IPS-11a (cell line): ENCODE measurements around the gene PRKAB1.
"Not testable (repeated sequence)": the region's sequence is repeated elsewhere in the genome, so short reads cannot be mapped to it uniquely, and the experiment has no call there.

Experiments
- H3K4me3 ChIP-seq: one replicate; pipeline ENCODE4 v1.5.1; 2013; ENCODE audit warnings: low read depth, low read length, control low read depth

Gene PRKAB1, protein sequence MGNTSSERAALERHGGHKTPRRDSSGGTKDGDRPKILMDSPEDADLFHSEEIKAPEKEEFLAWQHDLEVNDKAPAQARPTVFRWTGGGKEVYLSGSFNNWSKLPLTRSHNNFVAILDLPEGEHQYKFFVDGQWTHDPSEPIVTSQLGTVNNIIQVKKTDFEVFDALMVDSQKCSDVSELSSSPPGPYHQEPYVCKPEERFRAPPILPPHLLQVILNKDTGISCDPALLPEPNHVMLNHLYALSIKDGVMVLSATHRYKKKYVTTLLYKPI

DNA sequence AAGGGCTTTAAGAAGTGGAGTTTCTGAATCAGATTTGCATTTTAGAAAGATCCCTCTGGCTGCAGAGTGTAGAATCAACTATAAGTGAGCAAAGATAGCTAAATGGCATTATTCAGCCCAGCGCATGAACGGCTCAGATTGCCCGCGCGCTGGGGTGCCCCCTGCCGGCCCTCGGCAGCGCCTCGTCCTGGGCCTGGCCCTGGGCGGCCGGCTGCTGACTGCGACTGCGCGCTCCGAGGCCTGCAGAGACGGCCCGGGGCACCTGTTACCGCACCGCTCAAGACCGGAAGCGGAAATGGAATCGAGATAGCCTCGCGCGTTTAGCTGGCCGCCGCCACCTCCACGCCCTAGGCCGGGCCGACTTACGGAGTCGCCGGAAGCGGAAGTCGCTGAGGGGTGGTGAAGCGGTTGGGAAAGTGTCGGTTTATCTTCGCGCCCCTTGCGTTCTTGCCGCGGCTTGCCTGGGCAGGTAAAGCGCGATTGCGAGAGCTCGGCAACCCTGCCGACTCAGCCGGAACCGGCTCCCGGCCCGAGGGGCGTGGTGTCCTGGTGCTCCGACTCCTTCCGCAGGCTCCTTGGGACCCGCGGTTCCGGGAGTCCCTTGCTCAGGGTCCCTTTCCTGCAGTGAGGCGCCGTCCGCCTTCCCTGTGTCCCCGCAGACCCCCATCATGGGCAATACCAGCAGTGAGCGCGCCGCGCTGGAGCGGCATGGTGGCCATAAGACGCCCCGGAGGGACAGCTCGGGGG is at the start of gene PRKAB1:
PRKAB1 (plus strand) TSS at position 557 of the 747 bp plus-strand sequence; CDS start at position 669, 112 bp downstream.
- peak within 1 kb of the TSS; percentile 99 for H3K4me3 ChIP-seq

DNA sequence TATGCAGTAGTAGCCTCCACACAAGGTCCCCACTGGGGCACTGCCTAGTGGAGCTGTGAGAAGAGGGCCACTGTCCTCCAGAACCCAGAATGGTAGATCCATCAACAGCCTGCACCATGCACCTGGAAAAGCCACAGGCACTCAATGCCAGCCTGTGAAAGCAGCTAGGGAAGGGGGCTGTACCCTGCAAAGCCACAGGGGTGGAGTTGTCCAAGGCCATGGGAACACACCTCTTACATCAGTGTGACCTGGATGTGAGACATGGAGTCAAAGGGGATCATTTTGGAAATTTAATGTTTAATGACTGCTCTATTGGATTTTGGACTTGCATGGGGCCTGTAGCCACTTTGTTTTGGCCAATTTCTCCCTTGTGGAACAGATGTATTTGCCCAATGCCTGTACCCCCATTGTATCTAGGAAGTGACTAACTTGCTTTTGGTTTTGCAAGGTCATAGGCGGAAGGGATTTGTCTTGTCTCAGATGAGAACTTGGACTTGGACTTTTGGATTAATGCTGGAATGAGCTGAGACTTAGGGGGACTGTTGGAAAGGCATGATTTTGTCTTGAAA is 49.5 kb upstream of the PRKAB1 start:
- not testable (repeated sequence) for H3K4me3 ChIP-seq

DNA sequence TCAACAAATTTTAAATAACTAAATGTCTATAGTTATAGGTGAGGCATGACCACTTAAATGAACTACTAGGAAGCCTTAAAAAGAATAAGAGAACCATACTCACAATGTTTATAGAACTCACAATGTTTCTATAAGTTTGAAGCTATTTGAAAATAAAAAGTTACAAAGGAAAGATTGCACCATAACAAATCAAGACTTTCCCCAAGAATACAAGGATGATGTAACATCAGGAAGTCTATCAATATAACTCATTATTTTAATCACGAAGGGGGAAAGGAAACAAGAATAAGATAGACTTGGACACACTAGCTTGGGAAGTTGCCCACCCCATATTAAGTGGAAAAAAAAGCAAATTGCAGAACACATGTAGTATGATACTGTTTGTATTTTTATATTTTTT is 47.4 kb upstream of the PRKAB1 start:
- H3K4me3 ChIP-seq: no peak overlapping the region

DNA sequence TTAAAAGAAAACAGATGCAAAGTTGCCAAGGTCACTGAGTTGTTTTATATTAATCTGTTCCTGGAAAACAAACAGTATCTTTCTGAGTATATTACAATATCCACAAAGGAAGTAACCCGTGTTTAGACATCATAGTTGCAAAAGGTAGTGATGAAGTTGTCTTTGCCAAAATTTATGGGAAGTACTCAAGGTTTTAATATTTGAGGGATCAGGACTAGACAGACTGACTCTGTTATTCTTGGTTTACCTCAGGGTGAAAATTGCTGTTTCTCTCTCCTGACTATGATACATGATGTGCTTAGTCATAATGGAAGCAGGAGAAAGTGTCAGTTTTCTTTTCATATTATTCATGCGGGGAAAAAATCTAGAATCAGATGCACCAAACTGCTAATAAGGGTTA is 46.1 kb upstream of the PRKAB1 start:
- H3K4me3 ChIP-seq: no peak overlapping the region

DNA sequence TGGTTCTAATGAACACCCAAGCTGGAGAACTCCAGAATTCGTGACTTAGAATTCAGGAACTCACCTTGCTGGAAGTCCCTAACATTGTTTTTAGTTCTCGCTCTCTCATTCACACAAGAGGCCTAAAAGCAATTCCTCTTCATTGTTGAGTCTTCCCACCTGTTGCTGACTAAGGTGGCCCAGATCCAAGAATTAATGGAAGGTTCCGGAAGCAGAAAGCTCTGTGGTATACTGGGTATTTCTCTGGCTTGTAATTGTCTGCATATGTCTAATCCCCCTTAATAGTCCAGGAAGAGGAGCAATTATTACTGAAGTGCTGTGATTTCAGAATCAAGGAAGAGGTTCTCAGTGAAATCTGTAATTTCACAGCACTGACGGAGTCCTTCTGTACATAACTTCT is 43.0 kb upstream of the PRKAB1 start:
- no peak overlapping the region for H3K4me3 ChIP-seq

DNA sequence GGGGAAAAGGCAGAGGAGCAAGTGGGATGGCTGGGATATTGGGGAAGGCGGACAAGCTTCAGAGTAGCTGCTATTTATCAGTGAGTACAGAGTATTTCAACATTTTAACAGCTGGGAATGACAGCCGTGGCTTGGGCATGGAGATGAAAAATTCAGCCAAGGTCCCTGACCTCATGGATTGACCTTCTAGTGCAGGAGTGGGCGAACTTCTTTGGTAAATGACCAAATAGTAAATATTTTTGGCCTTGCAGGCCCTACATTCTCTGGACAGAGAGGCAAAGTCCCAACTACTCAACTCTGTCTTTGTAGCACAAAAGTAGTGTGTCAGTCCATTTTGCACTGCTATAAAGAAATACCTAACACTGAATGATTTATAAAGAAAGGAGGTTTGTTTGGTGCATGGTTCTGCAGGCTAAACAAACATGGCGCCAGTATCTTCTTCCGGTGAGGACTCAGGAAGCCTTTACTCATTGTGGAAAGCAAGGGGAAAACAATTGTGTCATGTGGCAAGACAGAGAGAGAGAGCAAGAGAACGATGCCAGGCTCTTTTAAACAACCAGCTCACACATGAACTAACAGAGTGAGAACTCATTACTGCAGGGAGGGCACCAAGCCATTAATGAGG is 40.8 kb upstream of the PRKAB1 start:
- H3K4me3 ChIP-seq: no peak overlapping the region

DNA sequence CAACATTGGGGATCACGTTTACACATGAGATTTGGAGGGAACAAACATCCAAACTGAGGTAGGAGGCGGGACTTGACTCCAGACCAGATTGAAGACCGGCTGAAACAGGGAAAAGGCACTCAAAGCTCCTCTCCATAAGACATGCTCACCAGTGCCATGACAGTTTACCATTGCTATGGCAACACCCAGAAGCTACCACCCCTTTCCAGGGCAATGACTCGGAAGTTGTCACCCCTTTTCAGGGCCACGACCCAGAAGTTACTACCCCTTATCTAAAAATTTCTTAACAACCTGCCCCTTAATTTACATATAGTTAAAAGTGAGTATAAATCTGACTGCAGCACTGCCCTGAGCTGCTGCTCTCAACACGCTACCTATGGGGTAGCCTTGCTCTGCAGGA is 40.2 kb upstream of the PRKAB1 start:
- no peak overlapping the region for H3K4me3 ChIP-seq

DNA sequence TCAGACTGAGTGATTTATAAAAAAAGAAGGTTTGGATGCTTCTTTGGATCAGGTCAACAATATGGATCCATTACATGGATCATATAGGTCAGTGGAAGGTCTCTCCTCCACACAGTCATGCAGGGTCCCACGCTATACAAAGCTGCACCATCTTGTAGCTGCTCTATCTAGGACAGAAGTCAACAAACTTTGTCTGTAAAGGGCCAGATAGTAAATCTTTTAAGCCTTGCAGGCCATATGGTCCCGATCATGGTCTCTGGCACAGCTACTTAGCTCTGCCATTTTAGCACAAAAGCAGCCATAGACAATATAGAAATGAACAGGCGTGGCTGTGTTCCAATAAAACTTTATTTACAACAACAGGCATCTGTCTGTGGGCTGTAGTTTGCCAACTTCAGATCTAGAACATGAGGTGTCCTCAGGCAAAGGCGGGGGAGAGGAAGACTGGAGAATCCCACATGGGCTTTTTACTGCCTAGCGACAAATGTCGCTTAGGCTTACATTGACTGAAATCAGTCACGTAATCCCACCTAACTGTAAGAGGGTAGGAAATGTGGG is 37.6 kb upstream of the PRKAB1 start:
- no peak overlapping the region for H3K4me3 ChIP-seq

DNA sequence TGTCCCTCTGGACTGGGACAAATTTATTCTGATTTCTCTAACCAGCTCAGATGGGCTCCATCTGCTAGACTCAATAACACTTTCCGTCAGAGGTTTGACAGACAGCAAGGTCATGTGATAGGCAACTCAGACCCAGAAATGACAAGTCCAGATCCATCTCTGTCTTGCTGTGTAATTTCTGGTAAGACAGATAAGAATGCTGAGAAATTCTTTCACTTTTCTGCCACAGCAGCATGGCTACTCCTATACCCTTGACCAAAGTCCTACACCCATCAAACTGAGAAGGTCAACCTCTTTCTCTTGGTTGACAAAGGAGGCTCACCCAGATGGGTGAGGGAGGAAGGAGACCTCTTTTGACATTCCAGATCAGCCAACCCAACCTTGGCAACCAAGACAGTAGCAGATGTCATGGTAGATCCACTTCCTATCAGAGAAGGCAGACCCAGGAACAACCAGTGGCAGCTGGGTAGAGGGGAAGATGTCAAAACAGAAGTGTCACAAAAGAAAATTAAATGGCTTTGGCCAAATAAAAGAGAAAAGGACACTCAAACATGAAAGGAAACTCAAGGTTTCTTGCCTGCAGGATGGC is 36.9 kb upstream of the PRKAB1 start:
- H3K4me3 ChIP-seq: no peak overlapping the region

DNA sequence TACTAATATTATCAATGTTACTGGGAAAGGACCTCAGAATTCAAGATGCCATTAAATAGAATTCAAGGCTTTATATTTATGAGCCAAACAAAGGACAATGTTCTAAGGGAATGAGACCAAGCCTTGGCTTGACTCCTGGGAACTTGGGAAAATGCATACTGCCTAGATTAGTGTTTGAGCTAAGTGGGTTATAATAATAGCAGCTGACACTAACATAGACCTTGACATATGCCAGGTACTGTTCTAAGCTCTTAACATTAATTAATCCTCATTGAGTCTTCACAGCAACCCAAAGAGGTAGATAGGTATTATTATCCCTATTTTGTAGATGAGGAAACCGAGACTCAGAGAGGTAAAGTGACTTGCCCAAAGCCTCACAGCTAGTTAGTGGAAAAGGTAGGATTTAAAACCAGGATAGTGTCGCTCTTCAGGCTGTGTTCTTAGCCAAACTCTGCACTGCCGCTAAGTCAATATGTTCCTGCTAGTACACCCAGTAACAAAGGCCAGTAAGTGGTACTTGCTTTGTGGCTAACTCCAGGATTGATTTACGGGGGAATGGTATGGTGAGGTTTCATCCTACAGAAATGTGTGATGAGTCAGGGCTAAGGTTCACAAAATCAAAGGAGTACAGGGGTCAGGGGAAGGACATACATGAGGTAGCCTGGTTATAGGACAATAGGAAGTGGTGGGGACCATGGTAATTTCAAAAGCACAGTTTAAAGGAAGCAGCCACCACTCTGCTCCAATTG is 35.8 kb upstream of the PRKAB1 start:
- no peak overlapping the region for H3K4me3 ChIP-seq

DNA sequence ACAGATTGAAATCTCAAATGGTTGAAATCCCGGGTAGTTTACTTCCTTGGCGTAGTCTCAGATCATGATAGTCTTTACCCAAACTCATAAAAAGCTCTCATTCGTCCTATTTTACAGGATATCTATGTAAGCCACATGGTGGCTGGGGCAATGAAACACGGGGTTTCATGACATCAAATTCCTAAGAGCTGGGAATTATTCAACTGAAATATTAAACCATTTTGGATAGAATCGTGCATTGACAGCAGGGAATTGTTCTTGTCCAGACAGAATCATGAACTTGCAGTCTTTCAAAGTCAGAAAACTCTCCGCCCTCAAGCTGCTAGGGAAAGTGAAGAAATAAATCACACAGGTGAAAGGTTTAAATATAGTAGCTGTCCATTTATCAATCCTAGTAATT is 33.2 kb upstream of the PRKAB1 start:
- no peak overlapping the region for H3K4me3 ChIP-seq

DNA sequence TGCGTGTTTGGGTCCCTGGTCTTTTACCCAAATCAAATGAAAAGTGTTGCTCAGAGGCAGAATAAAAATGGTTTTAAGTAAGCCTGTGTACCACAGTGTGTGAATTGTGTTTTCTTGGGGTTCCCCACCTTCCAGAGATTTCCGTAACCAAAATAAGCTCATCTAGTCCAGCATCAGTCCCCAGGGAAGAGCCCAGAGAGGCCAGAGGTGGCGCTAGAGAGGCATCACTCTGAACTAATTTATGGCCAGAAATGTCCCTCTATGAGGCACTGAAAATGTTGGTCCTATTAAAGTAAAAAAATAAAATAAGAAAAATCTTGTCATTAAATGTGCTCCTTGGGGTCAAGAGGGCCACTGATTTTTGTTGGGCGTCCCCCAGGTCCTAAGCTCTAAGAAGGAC is 24.9 kb upstream of the PRKAB1 start:
- no peak overlapping the region for H3K4me3 ChIP-seq

DNA sequence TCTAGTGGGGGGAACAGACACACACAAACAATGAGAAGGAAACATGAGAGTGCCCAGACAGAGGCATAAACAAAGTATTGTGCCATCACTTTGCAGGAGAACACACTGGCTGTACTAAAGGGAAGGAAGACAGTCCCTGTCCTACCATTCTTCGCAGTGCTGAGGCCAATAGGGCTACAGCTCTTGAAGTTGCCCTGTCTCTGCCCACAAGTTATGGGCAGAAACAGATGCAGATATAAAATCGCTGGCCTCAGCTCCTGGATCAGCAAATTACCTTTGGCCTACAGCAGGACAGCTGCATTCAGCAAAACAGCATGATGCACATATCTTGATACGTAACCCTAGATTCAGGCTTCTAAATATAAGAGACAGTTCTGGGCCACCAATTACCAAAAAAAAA is 23.0 kb upstream of the PRKAB1 start:
- H3K4me3 ChIP-seq: no peak overlapping the region

DNA sequence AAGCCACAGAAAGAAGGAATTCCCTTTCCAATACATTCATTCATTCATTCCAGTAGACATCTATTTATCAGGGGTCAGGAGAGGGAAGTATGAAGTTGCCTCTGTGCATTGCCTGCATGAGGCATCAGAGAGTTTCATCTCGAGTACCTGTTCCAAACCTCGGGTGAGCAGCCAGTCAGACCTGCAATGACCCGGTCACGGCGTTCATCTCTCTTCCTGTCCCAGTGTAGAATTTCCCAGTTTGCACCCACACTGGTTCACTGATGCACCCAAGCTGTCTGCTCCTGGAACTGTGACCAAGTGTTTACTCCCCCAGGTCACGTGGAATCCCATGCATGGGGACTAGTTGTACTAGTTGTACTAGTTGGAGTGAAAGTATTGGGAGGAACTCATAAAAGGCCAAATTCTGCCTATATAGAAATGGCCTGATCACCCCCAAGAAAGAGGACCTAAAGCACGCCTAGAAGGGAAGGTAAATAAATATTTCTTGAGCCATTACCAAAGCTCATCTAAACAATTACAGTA is 22.3 kb upstream of the PRKAB1 start:
- no peak overlapping the region for H3K4me3 ChIP-seq

DNA sequence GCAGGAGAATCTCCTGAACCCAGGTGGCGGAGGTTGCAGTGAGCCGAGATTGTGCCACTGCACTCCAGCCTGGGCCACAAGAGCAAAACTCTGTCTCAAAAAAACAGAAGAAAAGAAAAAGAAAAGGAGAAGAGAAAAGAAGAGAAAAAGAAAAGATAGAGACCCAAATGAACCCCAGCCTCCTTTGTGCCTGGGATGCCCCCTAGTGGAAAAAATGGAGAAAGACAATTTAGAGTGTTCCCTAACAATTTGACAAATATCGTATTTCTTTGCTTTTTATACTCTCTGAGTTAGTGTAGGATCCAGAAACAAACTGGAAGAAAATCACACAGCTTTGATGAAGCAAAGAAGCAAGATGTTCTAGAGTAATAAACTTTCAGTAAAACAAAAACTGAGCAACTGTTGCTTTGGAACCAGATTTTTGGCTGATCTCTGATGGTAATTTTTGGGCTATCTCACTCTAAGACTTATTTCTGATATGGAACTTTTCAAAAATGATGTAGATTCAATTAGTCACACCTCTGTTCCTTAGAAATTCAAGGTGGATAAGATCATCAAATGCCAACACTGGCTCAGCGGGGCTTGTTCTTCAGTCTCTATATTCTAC is 18.6 kb upstream of the PRKAB1 start:
- H3K4me3 ChIP-seq: no peak overlapping the region

DNA sequence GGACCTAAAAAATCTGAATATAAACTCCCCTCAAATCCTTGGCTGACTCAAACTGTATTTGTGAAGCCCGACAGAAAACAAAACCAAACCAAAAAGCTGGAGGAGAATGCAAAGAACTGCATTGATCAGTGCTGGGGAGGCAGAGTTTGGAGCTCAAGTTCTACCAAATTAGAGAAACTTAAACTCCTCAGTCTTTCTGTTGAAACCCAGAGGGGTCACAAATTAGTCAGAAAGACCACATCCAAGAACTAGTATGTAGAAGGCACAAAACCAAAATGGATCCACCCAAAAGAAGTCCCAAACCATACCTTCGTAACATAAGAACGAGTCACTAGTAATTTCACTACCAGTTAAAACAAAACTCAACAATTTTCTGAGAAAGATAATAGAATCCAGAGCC is 15.3 kb upstream of the PRKAB1 start:
- H3K4me3 ChIP-seq: no peak overlapping the region

DNA sequence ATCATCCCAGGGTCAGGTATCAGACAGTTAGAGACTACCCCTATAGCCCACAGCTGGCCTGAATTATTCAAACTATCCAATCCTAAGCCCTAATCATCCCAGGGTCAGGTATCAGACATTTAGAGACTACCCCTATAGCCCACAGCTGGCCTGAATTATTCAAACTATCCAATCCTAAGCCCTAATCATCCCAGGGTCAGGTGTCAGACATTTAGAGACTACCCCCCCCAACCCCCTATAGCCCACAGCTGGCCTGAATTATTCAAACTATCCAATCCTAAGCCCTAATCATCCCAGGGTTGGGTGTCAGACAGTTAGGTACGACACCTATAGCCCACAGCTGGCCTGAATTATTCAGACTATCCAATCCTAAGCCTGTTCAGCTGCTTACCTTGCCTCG is 10.9 kb upstream of the PRKAB1 start:
- H3K4me3 ChIP-seq: not testable (repeated sequence)

DNA sequence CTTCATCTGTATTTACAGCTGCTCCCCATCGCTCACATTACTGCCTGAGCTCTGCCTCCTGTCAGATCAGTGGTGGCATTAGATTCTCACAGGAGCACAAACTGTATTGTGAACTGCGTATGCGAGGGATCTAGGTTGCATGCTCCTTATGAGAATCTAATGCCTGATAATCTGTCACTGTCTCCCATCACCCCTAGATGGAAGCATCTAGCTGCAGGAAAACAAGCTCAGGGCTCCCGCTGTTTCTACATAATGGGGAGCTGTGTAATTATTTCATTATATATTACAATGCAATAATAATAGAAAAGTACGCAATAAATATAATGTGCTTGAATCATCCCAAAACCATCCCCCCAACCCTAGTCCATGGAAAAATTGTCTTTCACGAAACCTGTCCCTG is 9.8 kb upstream of the PRKAB1 start:
- H3K4me3 ChIP-seq: not testable (repeated sequence)

DNA sequence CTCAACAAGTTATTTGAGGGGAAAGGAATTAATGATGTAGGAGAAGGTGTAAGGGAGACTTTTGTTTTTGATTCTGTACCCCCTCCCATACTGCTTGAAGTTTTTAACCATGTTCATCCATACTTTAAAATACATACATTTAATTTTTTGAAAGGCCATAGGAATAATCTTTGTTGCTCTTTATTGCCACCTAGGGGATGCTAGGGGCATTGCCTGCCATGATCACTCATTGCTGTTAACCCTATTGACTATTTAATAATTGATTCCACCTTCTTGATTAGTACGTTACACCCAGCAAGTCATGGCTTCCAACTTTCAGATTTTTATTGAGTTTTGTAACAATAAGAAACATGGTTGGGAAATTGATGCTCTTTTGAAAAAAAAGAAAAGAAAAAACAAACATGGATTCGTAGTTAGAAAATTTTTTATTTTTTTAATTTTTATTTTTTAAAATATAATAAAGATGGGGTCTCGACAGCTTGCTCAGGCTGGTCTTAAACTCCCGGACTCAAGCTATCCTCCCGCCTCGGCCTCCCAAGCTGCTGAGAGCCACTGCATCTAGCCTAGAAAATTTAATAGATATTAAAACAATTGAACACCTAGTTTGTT is 8.5 kb upstream of the PRKAB1 start:
- H3K4me3 ChIP-seq: no peak overlapping the region
